HG02610 (cell line): ENCODE measurements around the gene SPATA31D3.
"Not testable (repeated sequence)": the region's sequence is repeated elsewhere in the genome, so short reads cannot be mapped to it uniquely, and the experiment has no call there.

Experiments used
- ATAC-seq: cut with Tn5 transposase; IDR thresholded peaks from one replicate; pipeline ENCODE4 v1.9.1; 2021; ENCODE audit warnings: mild to moderate bottlenecking, moderate library complexity; ENCODE audit not compliant: unreplicated experiment

The SPATA31D3 gene

GRCh38 chr9:81976351-81976750, 33.1 kb downstream of the SPATA31D3 start:
- ATAC-seq = no peak

DNA sequence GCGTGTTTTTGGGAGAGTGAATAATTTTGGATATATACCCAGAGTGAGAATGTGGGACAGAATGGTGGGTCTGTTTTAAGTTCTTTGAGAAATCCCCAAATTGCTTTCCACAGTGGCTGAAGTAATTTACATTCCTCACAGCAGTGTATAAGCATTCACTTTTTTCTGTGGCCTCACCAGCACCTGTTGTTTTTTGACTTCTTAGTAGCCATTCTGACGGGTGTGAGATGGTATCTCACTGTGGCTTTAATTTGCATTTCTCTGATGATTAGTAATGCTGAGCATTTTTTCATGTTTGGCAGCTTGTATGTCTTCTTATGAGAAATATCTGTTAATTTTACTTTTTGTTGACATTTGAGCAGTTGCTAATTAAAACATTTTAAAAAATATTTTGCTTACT, 35.9 kb downstream of the SPATA31D3 start:
- ATAC-seq = peak; percentile 69

- ATAC-seq = no peak
These were observed 37.3 kb downstream of the SPATA31D3 start for GRCh38 chr9:81980568-81980967.

GRCh38 chr9:81981883-81982282, 38.6 kb downstream of the SPATA31D3 start:
- no peak for ATAC-seq

DNA sequence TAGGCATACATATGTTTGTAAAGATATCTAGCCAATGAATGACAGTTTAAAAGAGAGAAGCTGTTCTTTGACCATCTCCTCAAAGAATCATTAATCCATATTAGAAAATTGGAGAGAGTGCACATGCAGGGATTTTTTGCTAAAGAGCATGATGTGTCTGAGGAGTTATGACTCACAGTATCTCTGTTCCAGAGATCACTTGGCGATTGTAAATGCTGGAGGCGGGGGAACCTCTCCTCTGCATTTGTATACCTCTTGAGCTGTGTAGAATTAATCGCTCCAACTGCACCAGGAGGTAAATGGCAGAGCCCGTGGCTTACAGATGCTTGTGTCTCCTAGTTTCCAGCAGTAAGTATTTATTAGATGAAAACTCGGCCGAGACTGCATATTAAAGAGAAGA, 41.6 kb downstream of the SPATA31D3 start:
- no peak for ATAC-seq

DNA sequence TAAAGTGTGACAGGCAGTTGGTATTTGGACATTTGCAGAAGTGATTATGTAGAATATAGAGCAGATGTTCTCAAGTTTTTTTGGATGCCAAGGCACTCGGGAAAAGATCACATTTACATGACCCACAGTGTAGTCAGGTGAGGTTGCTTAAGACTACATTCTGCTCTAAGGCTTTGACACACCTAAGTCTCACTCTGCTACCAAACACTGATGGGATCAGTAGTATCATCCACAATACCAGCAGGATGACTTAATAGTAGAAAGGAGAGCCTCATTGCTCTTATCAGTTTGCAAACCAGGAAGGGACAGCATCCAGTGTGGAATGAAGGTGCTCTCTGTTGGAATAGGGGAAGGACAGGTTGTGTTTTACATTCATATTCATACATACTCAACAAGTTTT, 42.8 kb downstream of the SPATA31D3 start:
- no peak for ATAC-seq

DNA sequence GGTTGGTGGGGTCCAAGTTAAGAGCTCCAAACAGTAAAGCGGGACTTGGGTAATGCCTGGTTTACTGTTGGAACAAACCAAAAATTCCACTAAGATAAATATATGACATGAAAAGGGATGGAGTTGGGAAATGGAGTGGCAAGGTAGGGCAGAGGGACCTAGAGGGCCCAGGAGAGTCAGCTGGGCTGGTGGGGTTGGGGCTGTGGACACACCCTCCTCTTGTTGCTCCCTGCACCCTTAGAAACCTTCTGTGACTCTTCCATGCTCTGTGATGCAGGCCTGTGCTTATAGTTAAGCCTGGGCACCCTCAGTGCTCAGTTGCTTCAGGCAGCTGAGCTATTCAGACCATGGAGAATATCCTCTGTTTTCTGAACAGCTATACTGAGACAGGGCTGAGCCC, 45.2 kb downstream of the SPATA31D3 start, which contains the start of gene SPATA31D1:
SPATA31D1 (plus strand) TSS at position 301 of the 400 bp plus-strand sequence; CDS start at position 348, 47 bp downstream.
- ATAC-seq = not testable (repeated sequence)

- ATAC-seq = no peak
These were observed 46.4 kb downstream of the SPATA31D3 start for GRCh38 chr9:81989700-81990099.

- no peak for ATAC-seq
These were observed 50.4 kb downstream of the SPATA31D3 start for GRCh38 chr9:81993656-81994055.
